Tibial nerve (tissue), 4 donors: ENCODE measurements around the gene ZMPSTE24.

ENCODE experiments used
- CTCF ChIP-seq, 5 experiments: fragments of 200-600 bp in 3 of 5; fragments of 450-650 bp in 2 of 5; sonication (generic) in 3 of 5; IDR thresholded peaks; one replicate each; pipeline ENCODE4 v1.5.1; 2016 to 2019; ENCODE audit warnings: antibody characterized with exemption in 5 of 5, mild to moderate bottlenecking in 3 of 5, moderate library complexity in 2 of 5
- EP300 ChIP-seq, 2 donors: sonication (generic); formaldehyde crosslinking; IDR thresholded peaks; one replicate each; pipeline ENCODE4 v1.6.1; 2017; ENCODE audit warnings: antibody characterized with exemption in 2 of 2, mild to moderate bottlenecking in 1 of 2
- POLR2A ChIP-seq, 2 donors: fragments of 450-650 bp; IDR thresholded peaks; one replicate each; pipeline ENCODE4 v1.6.1; 2017; ENCODE audit warnings: antibody characterized with exemption in 2 of 2, mild to moderate bottlenecking in 2 of 2, moderate library complexity in 2 of 2

DNA sequence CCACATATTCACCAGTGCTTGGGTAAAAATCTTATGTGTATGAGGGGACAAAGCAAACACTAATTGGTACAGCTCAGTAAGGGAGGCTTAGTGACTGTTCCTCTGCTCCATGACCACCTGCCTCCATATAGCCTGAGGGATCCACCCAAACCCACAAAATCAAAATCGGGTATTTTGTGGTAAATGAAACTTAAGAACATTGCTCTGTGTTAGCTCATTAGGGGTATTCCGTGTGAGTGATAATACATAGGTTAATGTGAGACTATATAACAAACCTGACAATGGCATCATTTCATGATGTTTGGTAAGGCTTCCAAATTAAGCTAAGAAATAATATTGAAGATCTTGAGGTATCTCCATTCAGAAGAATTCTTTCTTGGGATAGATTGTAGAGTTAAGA, 33.3 kb downstream of the ZMPSTE24 start:
- no peak for TF ChIP-seq POLR2A (IDR thresholded peaks at IDR 0.05)
- no peak for TF ChIP-seq CTCF (IDR thresholded peaks at IDR 0.05)
- TF ChIP-seq EP300 (IDR thresholded peaks at IDR 0.05): no peak
